Natural killer cell (primary cell): ENCODE measurements around the gene CAMP. TPM values are rescaled to one million over a fixed set of nuclear protein-coding genes. Genes with fewer than 3 reads are reported as not detected.

Experiments
- ATAC-seq, 3 donors: fragments of 150-1000 bp in 2 of 3; fragments of 200-7000 bp in 1 of 3; cut with Tn5 transposase; 1 replicate in 1 of 3; 2 replicates in 2 of 3; pipeline ENCODE4 v1.10.0; 2021; ENCODE audit warnings: mild to moderate bottlenecking in 2 of 3, moderate library complexity in 2 of 3
- DNase-seq, 2 donors: peaks; one replicate each; pipeline versions ENCODE4 v3.0.0 to v3.0.0-alpha.2; 2013 to 2021; ENCODE audit warnings: mixed read lengths in 1 of 2
- H3K27ac ChIP-seq: one replicate; pipeline ENCODE4 v1.5.1; 2013; ENCODE audit warnings: mild to moderate bottlenecking, low read length
- H3K27me3 ChIP-seq: one replicate; pipeline ENCODE4 v1.6.1; 2013; ENCODE audit warnings: low read length; ENCODE audit not compliant: control insufficient read depth, insufficient read depth
- H3K36me3 ChIP-seq: one replicate; pipeline ENCODE4 v1.6.1; 2013; ENCODE audit warnings: low read length; ENCODE audit not compliant: control insufficient read depth, insufficient read depth
- H3K4me1 ChIP-seq: one replicate; pipeline ENCODE4 v1.6.1; 2013; ENCODE audit warnings: low read length; ENCODE audit not compliant: control insufficient read depth, insufficient read depth
- H3K4me3 ChIP-seq: one replicate; pipeline ENCODE4 v1.5.1; 2013; ENCODE audit warnings: low read length
- H3K9me3 ChIP-seq: one replicate; pipeline ENCODE4 v1.6.1; 2013; ENCODE audit warnings: low read length; ENCODE audit not compliant: control insufficient read depth, insufficient read depth
- H3K27ac Mint-ChIP-seq, 2 donors: one replicate each; pipeline ENCODE4 v1.8.0; 2022; ENCODE audit warnings: mild to moderate bottlenecking in 2 of 2, mixed read lengths in 2 of 2, moderate library complexity in 1 of 2
- H3K27me3 Mint-ChIP-seq, 2 donors: one replicate each; pipeline ENCODE4 v1.8.0; 2022; ENCODE audit warnings: low read depth in 2 of 2, mixed read lengths in 2 of 2
- H3K36me3 Mint-ChIP-seq: one replicate; pipeline ENCODE4 v1.8.0; 2022; ENCODE audit warnings: mixed read lengths
- H3K4me1 Mint-ChIP-seq, 2 donors: one replicate each; pipeline ENCODE4 v1.8.0; 2022; ENCODE audit warnings: mixed read lengths in 2 of 2
- H3K4me3 Mint-ChIP-seq: one replicate; pipeline ENCODE4 v1.8.0; 2022; ENCODE audit warnings: mild to moderate bottlenecking, moderate library complexity, mixed read lengths
- H3K9me3 Mint-ChIP-seq, 2 donors: one replicate each; pipeline ENCODE4 v1.8.0; 2022; ENCODE audit warnings: mixed read lengths in 2 of 2
- CTCF ChIP-seq: fragments of 200-600 bp; IDR thresholded peaks from one replicate; pipeline ENCODE4 v1.8.0; 2022; ENCODE audit warnings: antibody characterized with exemption
- WGBS: methylation state at CpG from one replicate; pipeline ENCODE4 v1.1.7; 2013; ENCODE audit warnings: missing lambda C conversion rate; ENCODE audit not compliant: insufficient coverage; 5-methylcytosine and 5-hydroxymethylcytosine counted together
- intact Hi-C: fragments of 100-400 bp; cut with micrococcal nuclease; formaldehyde crosslinking; loops from one replicate; pipeline ENCODE4 v1.14.2; 2022
- total RNA-seq, 4 donors: library from RNA; stranded (reverse); fragments of 120-200 nt in 1 of 4; gene quantifications; one replicate each; pipeline versions ENCODE4 v1.2.3 to v1.2.4, GENCODE V29; 2013 to 2022

CAMP gene
- total RNA-seq, 3 donors from 2014 or later (not counting 1 experiment from before 2014, with no cell fraction given): not detected

GRCh38 chr3:48241796-48242455, 18.6 kb downstream of the CAMP start:
- no peaks in the 10 kb centered on the region for H3K36me3 ChIP-seq
- H3K27me3 ChIP-seq: no peaks in the 10 kb centered on the region
- no peaks in the 10 kb centered on the region for H3K9me3 ChIP-seq
- H3K4me1 ChIP-seq: peaks cover 13% of the 10 kb centered on the region
- H3K27ac ChIP-seq: peak overlapping the region; percentile 66
- peak overlapping the region in 1 of 2 donors; percentile 93 for H3K27ac Mint-ChIP-seq
- no peak for TF ChIP-seq CTCF
- no peaks in the 10 kb centered on the region for H3K27me3 Mint-ChIP-seq
- intact Hi-C loops: loop anchor here (1.0 to 2.0 kb wide), 2 partner anchors 54 to 59 kb away; partner anchors contain the start of genes CDC25A and NME6
- no peaks in the 10 kb centered on the region for H3K9me3 Mint-ChIP-seq
- ATAC-seq (no peak), DNase-seq (peak in 1 of 2 donors; percentile 39)
- H3K4me1 Mint-ChIP-seq: peaks cover 10 to 14% of the 10 kb centered on the region in 2 donors
- peak overlapping the region; percentile 57 for H3K4me3 ChIP-seq
- H3K4me3 Mint-ChIP-seq: peak overlapping the region; percentile 91
- H3K36me3 Mint-ChIP-seq: no peaks in the 10 kb centered on the region
- WGBS: 62% methylated on average over 23 of the region's 26 CpGs

GRCh38 chr3:48243886-48244285, 20.6 kb downstream of the CAMP start:
- Histone ChIP-seq H3K9me3 (no peaks in the 10 kb centered on the region), H3K4me3 (no peak overlapping the region), H3K4me1 (peaks cover 13% of the 10 kb centered on the region), H3K27ac (no peak overlapping the region), H3K36me3 (peaks cover 6% of the 10 kb centered on the region), H3K27me3 (no peaks in the 10 kb centered on the region)
- H3K4me3 Mint-ChIP-seq: no peak overlapping the region
- no peak overlapping the region for H3K27ac Mint-ChIP-seq
- intact Hi-C loops: no loop called here
- WGBS: 98% methylated on average over 2 of the region's 2 CpGs
- H3K4me1 Mint-ChIP-seq: peaks cover 14 to 19% of the 10 kb centered on the region in 2 donors
- H3K36me3 Mint-ChIP-seq: no peaks in the 10 kb centered on the region
- no peaks in the 10 kb centered on the region for H3K27me3 Mint-ChIP-seq
- no peak for TF ChIP-seq CTCF
- no peak for ATAC-seq
- no peak for DNase-seq
- H3K9me3 Mint-ChIP-seq: no peaks in the 10 kb centered on the region

- no peak for DNase-seq
- no peaks in the 10 kb centered on the region for H3K9me3 Mint-ChIP-seq
- H3K36me3 ChIP-seq: peaks cover 6% of the 10 kb centered on the region
- no peaks in the 10 kb centered on the region for H3K27me3 ChIP-seq
- H3K27ac ChIP-seq: no peak overlapping the region
- H3K4me1 ChIP-seq: peaks cover 13% of the 10 kb centered on the region
- no peaks in the 10 kb centered on the region for H3K36me3 Mint-ChIP-seq
- peaks cover 14 to 19% of the 10 kb centered on the region in 2 donors for H3K4me1 Mint-ChIP-seq
- ATAC-seq: no peak
- no peak overlapping the region for H3K27ac Mint-ChIP-seq
- intact Hi-C loops: no loop called here
- no peak overlapping the region for H3K4me3 ChIP-seq
- H3K9me3 ChIP-seq: no peaks in the 10 kb centered on the region
- H3K4me3 Mint-ChIP-seq: no peak overlapping the region
- no peaks in the 10 kb centered on the region for H3K27me3 Mint-ChIP-seq
- TF ChIP-seq CTCF: no peak
- WGBS: 100% methylated on average over 1 of the region's 1 CpG
These were observed 21.2 kb downstream of the CAMP start for GRCh38 chr3:48244461-48244860.

- peaks cover 13% of the 10 kb centered on the region for H3K4me1 ChIP-seq
- H3K4me3 ChIP-seq: no peak overlapping the region
- H3K36me3 ChIP-seq: peaks cover 6% of the 10 kb centered on the region
- H3K27me3 ChIP-seq: no peaks in the 10 kb centered on the region
- no peaks in the 10 kb centered on the region for H3K27me3 Mint-ChIP-seq
- no peaks in the 10 kb centered on the region for H3K9me3 Mint-ChIP-seq
- H3K27ac ChIP-seq: no peak overlapping the region
- 97% methylated on average over 7 of the region's 7 CpGs for WGBS
- no peak for TF ChIP-seq CTCF
- H3K4me1 Mint-ChIP-seq: peaks cover 8 to 19% of the 10 kb centered on the region in 2 donors
- DNase-seq (no peak), ATAC-seq (no peak)
- no peaks in the 10 kb centered on the region for H3K9me3 ChIP-seq
- no peaks in the 10 kb centered on the region for H3K36me3 Mint-ChIP-seq
- H3K4me3 Mint-ChIP-seq: no peak overlapping the region
- no peak overlapping the region for H3K27ac Mint-ChIP-seq
- intact Hi-C loops: no loop called here
These were observed 21.8 kb downstream of the CAMP start for GRCh38 chr3:48245136-48245535.
